PFSK-1 (cell line): ENCODE measurements around the gene RPS3A.

Experiments used
- FOXP2 ChIP-seq: optimal IDR thresholded peaks from 2 replicates; pipeline ENCODE3; 2011; ENCODE audit warnings: borderline replicate concordance, control low read depth, inconsistent platforms; ENCODE audit not compliant: insufficient read depth; ENCODE audit errors: extremely low read length, extremely low read depth
- POLR2AphosphoS5 ChIP-seq: IDR thresholded peaks from 2 replicates; pipeline ENCODE4 v1.6.1; 2012; ENCODE audit warnings: low read depth, mild to moderate bottlenecking, control low read depth, low read length, moderate library complexity
- SIN3A ChIP-seq: IDR thresholded peaks from 2 replicates; pipeline ENCODE4 v1.6.1; 2012; ENCODE audit warnings: mild to moderate bottlenecking, low read length, moderate library complexity, borderline replicate concordance; ENCODE audit not compliant: insufficient read depth
- TAF1 ChIP-seq: IDR thresholded peaks from 2 replicates; pipeline ENCODE4 v1.6.1; 2012; ENCODE audit warnings: low read length, control low read depth, borderline replicate concordance; ENCODE audit not compliant: insufficient read depth
- TF ChIP-seq, protein P1 (sequence below), 2 experiments: IDR thresholded peaks; 2 replicates each; pipeline versions ENCODE4 v1.6.1 to v1.8.0; 2011 to 2012; ENCODE audit warnings: low read depth in 2 of 2, low read length in 2 of 2, control low read depth in 1 of 2, inconsistent platforms in 1 of 2, mild to moderate bottlenecking in 1 of 2, moderate library complexity in 1 of 2; ENCODE audit not compliant: insufficient read depth in 1 of 2

Gene RPS3A

GRCh38 chr4:151147000-151147399, 47.6 kb downstream of the RPS3A start:
- TF ChIP-seq POLR2AphosphoS5 (no peak), FOXP2 (no peak), TAF1 (no peak), SIN3A (no peak)
- TF ChIP-seq, protein P1, sequence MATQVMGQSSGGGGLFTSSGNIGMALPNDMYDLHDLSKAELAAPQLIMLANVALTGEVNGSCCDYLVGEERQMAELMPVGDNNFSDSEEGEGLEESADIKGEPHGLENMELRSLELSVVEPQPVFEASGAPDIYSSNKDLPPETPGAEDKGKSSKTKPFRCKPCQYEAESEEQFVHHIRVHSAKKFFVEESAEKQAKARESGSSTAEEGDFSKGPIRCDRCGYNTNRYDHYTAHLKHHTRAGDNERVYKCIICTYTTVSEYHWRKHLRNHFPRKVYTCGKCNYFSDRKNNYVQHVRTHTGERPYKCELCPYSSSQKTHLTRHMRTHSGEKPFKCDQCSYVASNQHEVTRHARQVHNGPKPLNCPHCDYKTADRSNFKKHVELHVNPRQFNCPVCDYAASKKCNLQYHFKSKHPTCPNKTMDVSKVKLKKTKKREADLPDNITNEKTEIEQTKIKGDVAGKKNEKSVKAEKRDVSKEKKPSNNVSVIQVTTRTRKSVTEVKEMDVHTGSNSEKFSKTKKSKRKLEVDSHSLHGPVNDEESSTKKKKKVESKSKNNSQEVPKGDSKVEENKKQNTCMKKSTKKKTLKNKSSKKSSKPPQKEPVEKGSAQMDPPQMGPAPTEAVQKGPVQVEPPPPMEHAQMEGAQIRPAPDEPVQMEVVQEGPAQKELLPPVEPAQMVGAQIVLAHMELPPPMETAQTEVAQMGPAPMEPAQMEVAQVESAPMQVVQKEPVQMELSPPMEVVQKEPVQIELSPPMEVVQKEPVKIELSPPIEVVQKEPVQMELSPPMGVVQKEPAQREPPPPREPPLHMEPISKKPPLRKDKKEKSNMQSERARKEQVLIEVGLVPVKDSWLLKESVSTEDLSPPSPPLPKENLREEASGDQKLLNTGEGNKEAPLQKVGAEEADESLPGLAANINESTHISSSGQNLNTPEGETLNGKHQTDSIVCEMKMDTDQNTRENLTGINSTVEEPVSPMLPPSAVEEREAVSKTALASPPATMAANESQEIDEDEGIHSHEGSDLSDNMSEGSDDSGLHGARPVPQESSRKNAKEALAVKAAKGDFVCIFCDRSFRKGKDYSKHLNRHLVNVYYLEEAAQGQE (IDR thresholded peaks at IDR 0.05; ENCODE audit: insufficient read depth in 1 of 2, low read depth in 2 of 2, low read length in 2 of 2), result no peak

DNA sequence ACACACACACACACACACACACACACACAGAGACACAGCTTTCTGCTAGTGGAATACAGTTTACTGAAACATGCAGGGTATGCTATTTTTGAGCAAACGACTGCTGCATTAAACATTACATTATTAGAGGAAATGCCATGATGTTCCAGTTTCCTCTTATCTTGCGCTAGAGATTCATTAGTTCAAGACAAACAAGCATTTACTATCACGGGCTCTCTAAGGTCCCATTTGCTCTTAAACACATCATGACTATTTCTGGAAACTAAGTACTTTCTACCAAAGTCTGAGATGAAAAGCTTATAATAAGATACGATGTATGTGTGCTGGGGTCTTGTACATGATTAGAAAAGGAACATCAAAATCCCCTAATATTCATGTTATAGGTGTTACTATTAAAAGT, 48.8 kb downstream of the RPS3A start:
- TF ChIP-seq FOXP2 (no peak), TAF1 (no peak), SIN3A (no peak), POLR2AphosphoS5 (no peak)
- TF ChIP-seq, protein P1 (IDR thresholded peaks at IDR 0.05; ENCODE audit: insufficient read depth in 1 of 2, low read depth in 2 of 2, low read length in 2 of 2), result no peak

DNA sequence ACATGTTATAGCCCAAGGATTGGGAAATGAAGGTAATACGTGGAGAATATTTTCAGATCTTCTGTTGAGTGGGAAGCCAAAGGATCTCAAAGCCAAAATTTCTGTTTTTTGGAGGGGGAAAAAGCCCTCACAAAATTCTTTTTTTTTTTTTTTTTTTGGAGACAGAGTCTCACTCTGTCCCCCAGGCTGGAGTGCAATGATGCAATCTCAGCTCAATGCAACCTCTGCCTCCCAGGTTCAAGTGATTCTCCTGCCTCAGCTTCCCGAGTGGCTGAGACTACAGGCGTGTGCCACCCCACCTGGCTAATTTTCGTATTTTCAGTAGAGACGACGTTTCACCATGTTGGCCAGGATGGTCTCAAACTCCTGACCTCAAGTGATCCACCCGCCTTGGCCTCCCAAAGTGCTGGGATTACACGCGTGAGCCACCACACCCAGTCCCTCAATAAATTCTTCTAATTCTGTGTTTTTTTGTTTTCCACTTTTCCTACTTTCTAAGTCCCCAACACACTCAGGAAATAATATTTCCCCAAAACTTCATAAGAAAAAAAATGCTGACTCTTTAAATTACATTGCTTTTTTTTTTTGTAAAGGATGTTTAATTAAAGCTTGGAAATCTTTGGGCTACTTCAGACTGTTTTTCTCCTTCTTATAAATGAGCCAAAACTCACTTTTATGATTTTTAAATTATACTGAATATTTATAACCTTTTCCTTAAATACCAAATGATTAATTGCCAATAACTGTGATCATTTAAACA, 51.6 kb downstream of the RPS3A start:
- TF ChIP-seq, protein P1 (IDR thresholded peaks at IDR 0.05; ENCODE audit: insufficient read depth in 1 of 2, low read depth in 2 of 2, low read length in 2 of 2), result no peak
- no peak for TF ChIP-seq POLR2AphosphoS5
- no peak for TF ChIP-seq SIN3A
- TF ChIP-seq FOXP2, result no peak
- TF ChIP-seq TAF1, result no peak

DNA sequence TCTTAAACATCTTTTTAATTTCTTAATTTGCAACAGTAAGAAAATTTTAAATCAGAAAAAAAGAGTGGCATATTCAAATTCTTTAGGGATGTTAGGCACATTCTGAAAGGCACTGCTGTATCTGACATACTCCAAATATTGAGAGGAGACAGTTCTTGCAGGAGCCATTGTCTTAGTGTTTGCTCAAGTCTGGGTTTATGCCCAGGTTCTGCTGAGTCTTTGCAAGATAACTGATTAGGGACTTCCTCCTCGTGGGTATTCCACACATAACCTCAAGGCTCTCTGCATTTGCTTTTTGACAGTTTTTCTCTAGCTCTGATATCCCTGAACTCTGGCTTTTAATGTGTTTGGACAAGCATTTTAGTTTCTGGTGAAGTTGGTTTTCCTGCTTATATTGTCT, 52.6 kb downstream of the RPS3A start:
- TF ChIP-seq SIN3A (no peak), POLR2AphosphoS5 (no peak), TAF1 (no peak), FOXP2 (no peak)
- TF ChIP-seq, protein P1 (IDR thresholded peaks at IDR 0.05; ENCODE audit: insufficient read depth in 1 of 2, low read depth in 2 of 2, low read length in 2 of 2), result no peak
